GM12878 (cell line): ENCODE measurements around the gene DCAF17.
A peak's percentile ranks its signal among the peaks of the same experiment; 100 is the strongest.

Source experiments
- BACH1 ChIP-seq: fragments of 450-650 bp; IDR thresholded peaks from 2 replicates; pipeline ENCODE4 v1.6.1; 2017; ENCODE audit warnings: mild to moderate bottlenecking, borderline replicate concordance
- CTCF ChIP-seq, 3 experiments: IDR thresholded peaks in 2 of 3; conservative IDR thresholded peaks in 1 of 3; 2 replicates each; pipeline ENCODE4 v1.5.1; 2011; ENCODE audit warnings: low read depth in 3 of 3, low read length in 3 of 3, mild to moderate bottlenecking in 3 of 3, control low read depth in 2 of 3, moderate library complexity in 2 of 3, inconsistent platforms in 1 of 3, mixed read lengths in 1 of 3; ENCODE audit not compliant: control insufficient read depth in 2 of 3, insufficient read depth in 1 of 3; ENCODE audit errors: extremely low read depth in 1 of 3
- EZH2 ChIP-seq: IDR thresholded peaks from 2 replicates; pipeline ENCODE4 v1.6.1; 2012; ENCODE audit warnings: low read depth, mild to moderate bottlenecking, control low read depth, inconsistent platforms, low read length, borderline replicate concordance; ENCODE audit not compliant: control insufficient read depth
- FOS ChIP-seq: IDR thresholded peaks from 3 replicates; pipeline ENCODE4 v1.6.1; 2011; ENCODE audit warnings: borderline replicate concordance; ENCODE audit not compliant: insufficient read length; ENCODE audit errors: extremely low read depth
- NBN ChIP-seq: fragments of 450-650 bp; IDR thresholded peaks from 2 replicates; pipeline ENCODE4 v1.6.1; 2016
- POLR2A ChIP-seq: IDR thresholded peaks from 2 replicates; pipeline ENCODE4 v1.6.1; 2011; ENCODE audit warnings: low read depth, mild to moderate bottlenecking, low read length
- POLR2AphosphoS5 ChIP-seq: IDR thresholded peaks from 2 replicates; pipeline ENCODE4 v1.6.1; 2011; ENCODE audit warnings: mild to moderate bottlenecking, low read length, inconsistent platforms
- RCOR1 ChIP-seq: conservative IDR thresholded peaks from 2 replicates; pipeline ENCODE4 v1.6.1; 2012; ENCODE audit warnings: low read depth, low read length, improper control_type of control experiment
- SMC3 ChIP-seq: IDR thresholded peaks from 2 replicates; pipeline ENCODE4 v1.6.1; 2011; ENCODE audit warnings: low read length, improper control_type of control experiment, borderline replicate concordance
- SP1 ChIP-seq: IDR thresholded peaks from one replicate; pipeline ENCODE4 v1.6.1; 2011; ENCODE audit warnings: low read depth, low read length
- USF1 ChIP-seq: IDR thresholded peaks from 2 replicates; pipeline ENCODE4 v1.6.1; 2011; ENCODE audit warnings: borderline replicate concordance, low read depth, mild to moderate bottlenecking, moderate library complexity, mixed read lengths, low read length; ENCODE audit not compliant: insufficient read depth; ENCODE audit errors: extremely low read length
- ZNF207 ChIP-seq: fragments of 450-650 bp; IDR thresholded peaks from 2 replicates; pipeline ENCODE4 v1.6.1; 2014; ENCODE audit warnings: antibody characterized with exemption, mild to moderate bottlenecking, borderline replicate concordance

- TF ChIP-seq POLR2A: no peak; the same call in 1 of the 2 replicates
- TF ChIP-seq CTCF (IDR thresholded peaks at IDR 0.05 in 2 of 3, conservative IDR thresholded peaks at IDR 0.05 in 1 of 3; ENCODE audit: control insufficient read depth in 2 of 3, extremely low read depth in 1 of 3, insufficient read depth in 1 of 3, low read depth in 3 of 3, low read length in 3 of 3): no peak
- no peak for TF ChIP-seq FOS
- no peak for TF ChIP-seq RCOR1
- TF ChIP-seq ZNF207: no peak
- TF ChIP-seq NBN: 0 out of 2 replicates have a peak, but pooled peaks have one; percentile 12
- TF ChIP-seq SMC3: no peak
- TF ChIP-seq BACH1: no peak
- TF ChIP-seq USF1: peak; percentile 57
- TF ChIP-seq EZH2: no peak
- no peak for TF ChIP-seq SP1
- no peak for TF ChIP-seq POLR2AphosphoS5
Measured at GRCh38 chr2:171406044-171406443, 28.0 kb upstream of the DCAF17 start.
